AG09319 (cell line): Measurements from ENCODE around the gene MYOZ1.

Experiments used
- DNase-seq: peaks from one replicate; pipeline ENCODE4 v3.0.0-alpha.2; 2010; ENCODE audit warnings: low read depth; ENCODE audit errors: extremely low read depth
- CTCF ChIP-seq: IDR thresholded peaks from 2 replicates; pipeline ENCODE4 v1.5.1; 2011; ENCODE audit warnings: low read depth, mild to moderate bottlenecking, inconsistent platforms, low read length, moderate library complexity

Gene MYOZ1

GRCh38 chr10:73639286-73639685 lies 2.0 kb downstream of the MYOZ1 start:
- no peak for TF ChIP-seq CTCF
- no peak for DNase-seq

GRCh38 chr10:73635781-73636180 lies 5.5 kb downstream of the MYOZ1 start:
- DNase-seq = no peak
- TF ChIP-seq CTCF = no peak

GRCh38 chr10:73634421-73634820 lies 6.9 kb downstream of the MYOZ1 start:
- no peak for TF ChIP-seq CTCF
- DNase-seq = no peak

- DNase-seq = no peak
- no peak for TF ChIP-seq CTCF
Observed at GRCh38 chr10:73629165-73629564, 12.1 kb downstream of the MYOZ1 start.

- TF ChIP-seq CTCF = no peak
- no peak for DNase-seq
Observed at GRCh38 chr10:73628405-73628804, 12.9 kb downstream of the MYOZ1 start.

GRCh38 chr10:73627300-73627699 lies 14.0 kb downstream of the MYOZ1 start:
- DNase-seq = no peak
- TF ChIP-seq CTCF = no peak

- no peak for TF ChIP-seq CTCF
- DNase-seq = peak; percentile 93
Observed at GRCh38 chr10:73625884-73626752, 15.2 kb downstream of the MYOZ1 start.
